ENCODE results near the gene C3. TPM values are rescaled to one million over a fixed set of nuclear protein-coding genes. Genes with fewer than 3 reads are reported as not detected.
"Not testable (repeated sequence)": the region's sequence is repeated elsewhere in the genome, so short reads cannot be mapped to it uniquely, and the experiment has no call there.

The C3 gene
- polyA plus RNA-seq, 4 donors, result 21.4 to 24.9 (median 21.9) TPM

- DNase-seq (ENCODE audit: low read depth in 4 of 4, low spot score in 3 of 4), result no peak
These were observed 26.2 kb downstream of the C3 start for GRCh38 chr19:6694147-6694815.

DNA sequence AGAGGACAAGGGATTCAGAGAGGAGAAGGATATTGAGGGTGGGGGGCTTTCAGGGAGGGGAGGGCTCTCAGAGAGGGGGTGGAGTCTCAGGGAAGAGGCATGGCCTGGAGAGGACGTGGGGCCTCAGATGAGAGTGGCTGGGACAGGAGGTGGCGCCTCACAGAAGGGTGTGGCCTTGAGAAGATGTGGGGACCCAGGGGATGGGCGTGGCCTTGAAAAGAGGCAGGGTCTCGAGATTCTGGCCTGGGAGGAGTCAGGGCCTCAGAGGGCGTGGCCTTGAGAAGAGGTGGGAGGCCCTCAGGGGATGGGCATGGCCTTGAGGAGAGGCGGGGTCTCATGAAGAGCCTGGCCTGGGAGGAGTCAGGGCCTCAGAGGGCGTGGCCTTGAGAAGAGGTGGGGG, 26.8 kb downstream of the C3 start:
- no peak for DNase-seq (ENCODE audit: low read depth in 4 of 4, low spot score in 3 of 4)

GRCh38 chr19:6693056-6693471, 27.4 kb downstream of the C3 start:
- DNase-seq (ENCODE audit: low read depth in 4 of 4, low spot score in 3 of 4), result no peak

GRCh38 chr19:6692027-6692426, 28.4 kb downstream of the C3 start:
- no peak for DNase-seq (ENCODE audit: low read depth in 4 of 4, low spot score in 3 of 4)

DNA sequence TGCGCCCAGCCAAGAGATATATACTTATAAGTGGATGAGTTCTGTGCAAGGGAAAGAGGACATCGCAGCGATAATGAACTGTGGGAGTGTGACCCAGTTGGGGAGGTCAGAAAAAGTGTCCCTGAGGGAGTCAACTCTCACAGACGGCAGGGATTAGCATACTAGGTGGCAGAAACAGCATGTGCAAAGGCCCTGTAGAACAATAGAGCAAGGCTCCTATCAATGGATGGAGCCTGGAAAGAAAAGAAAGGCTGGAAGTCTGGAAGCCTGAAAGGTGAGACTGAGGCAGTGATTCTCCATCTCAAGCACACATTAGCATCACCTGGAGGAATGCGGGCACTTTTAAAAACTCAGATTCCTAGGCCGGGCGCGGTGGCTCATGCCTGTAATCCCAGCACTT, 29.1 kb downstream of the C3 start:
- no peak for DNase-seq (ENCODE audit: low read depth in 4 of 4, low spot score in 3 of 4)

GRCh38 chr19:6690160-6690885, 30.1 kb downstream of the C3 start:
- no peak for DNase-seq (ENCODE audit: low read depth in 4 of 4, low spot score in 3 of 4)

DNA sequence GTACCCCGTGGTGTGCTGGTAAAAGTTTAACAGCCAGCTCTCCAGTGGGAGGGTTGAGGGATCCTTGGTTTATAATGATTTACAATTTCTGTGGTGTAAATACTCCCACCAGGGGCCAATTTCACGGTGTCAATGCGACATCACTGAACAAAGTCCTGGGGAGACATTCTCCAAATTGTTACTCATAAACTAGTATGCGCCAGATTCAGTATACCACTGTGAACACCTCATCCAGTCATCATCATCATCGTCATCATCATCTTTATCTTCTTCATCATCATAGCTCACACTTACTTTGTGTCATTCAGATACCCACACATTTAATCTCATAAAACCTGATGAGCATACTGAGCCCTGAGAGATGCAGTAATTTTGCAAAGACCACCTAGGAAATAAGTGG, 33.3 kb downstream of the C3 start:
- no peak for DNase-seq (ENCODE audit: low read depth in 4 of 4, low spot score in 3 of 4)

- DNase-seq (ENCODE audit: low read depth in 4 of 4, low spot score in 3 of 4), result no peak
These were observed 33.8 kb downstream of the C3 start for GRCh38 chr19:6686628-6686975.

- DNase-seq (ENCODE audit: low read depth in 4 of 4, low spot score in 3 of 4), result no peak
These were observed 34.4 kb downstream of the C3 start for GRCh38 chr19:6685962-6686627.

DNA sequence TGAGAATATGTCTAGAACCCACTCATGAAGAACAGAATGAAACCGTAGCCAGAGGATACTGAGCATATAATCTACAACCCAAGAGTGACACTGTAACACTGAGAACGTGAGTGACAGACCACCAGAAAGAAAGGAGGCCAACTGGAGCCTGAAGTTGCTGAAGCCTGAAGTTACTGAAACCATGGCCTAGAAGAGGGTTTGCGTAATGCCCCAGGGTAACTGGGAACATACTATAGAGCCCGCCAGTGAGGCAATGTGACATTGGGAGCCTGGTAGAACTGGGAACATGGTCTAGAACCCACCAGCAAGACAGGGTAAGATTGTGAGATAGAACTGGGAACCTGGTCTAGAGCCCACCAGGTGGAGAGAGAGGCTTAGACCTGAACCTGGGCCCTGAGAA, 35.0 kb downstream of the C3 start:
- DNase-seq (ENCODE audit: low read depth in 4 of 4, low spot score in 3 of 4), result no peak

DNA sequence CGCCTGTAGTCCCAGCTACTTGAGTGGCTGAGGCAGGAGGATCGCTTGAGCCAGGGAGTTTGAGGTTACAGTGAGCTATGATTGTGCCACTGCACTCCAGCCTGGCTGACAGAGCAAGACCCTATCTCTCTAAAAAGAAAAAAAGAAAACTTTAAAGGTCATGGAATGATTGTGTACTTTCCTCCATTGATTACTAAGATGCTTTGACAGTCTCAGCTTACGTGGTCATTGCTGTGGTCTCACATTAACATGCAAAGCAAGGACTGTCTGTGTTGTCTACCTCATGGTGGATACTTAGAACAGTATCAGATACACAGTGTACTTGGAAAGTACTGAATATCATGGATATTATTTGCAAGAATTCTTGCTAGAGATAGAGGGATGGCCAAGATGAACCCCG, 36.5 kb downstream of the C3 start:
- DNase-seq (ENCODE audit: low read depth in 4 of 4, low spot score in 3 of 4), result no peak

- no peak for DNase-seq (ENCODE audit: low read depth in 4 of 4, low spot score in 3 of 4)
These were observed 37.8 kb downstream of the C3 start for GRCh38 chr19:6682607-6683128.

DNA sequence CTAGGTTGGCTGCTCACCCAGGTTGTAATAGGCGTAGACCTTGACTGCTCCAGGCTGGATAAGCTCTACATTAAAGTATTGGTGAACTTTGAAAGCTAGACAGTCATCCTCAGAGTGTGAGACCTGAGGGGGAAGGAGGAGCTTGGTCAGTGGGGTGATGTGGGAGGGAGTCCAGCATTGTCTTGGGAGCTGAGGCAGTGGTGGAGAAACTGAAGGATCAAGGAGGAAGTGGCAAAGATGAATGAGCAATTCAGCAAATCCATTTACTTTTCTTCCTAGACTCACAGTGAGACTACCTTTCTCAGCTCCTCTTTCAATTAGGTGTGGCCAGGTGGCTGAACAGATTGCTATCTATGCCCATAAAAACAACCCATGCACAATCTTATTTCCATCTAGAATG, 40.3 kb downstream of the C3 start:
- no peak for DNase-seq (ENCODE audit: low read depth in 4 of 4, low spot score in 3 of 4)

DNA sequence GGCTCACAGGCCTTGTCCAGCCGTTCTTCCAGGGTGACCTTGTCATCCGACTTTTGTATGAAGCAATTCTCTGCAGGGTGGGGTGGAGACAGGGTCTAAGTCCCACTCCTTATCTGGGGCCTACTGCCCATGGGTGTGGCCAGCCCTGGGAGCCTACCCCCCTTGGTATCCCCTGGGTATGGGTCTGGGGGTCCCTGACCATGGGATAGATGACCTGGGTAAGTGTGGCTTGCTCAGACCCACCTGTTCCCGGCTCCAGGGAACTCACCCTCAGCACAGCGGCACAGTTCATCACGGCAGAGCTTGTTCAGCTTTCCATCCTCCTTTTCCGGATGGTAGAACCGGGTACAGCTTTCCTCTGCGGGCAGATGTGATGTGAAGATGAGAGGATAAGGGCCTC, 41.3 kb downstream of the C3 start:
- DNase-seq (ENCODE audit: low read depth in 4 of 4, low spot score in 3 of 4), result no peak

- DNase-seq (ENCODE audit: low read depth in 4 of 4, low spot score in 3 of 4), result no peak
These were observed 41.8 kb downstream of the C3 start for GRCh38 chr19:6678690-6679109.

- no peak for DNase-seq (ENCODE audit: low read depth in 4 of 4, low spot score in 3 of 4)
These were observed 42.4 kb downstream of the C3 start for GRCh38 chr19:6677883-6678689.

GRCh38 chr19:6677495-6677882, 43.0 kb downstream of the C3 start:
- no peak for DNase-seq (ENCODE audit: low read depth in 4 of 4, low spot score in 3 of 4)

DNA sequence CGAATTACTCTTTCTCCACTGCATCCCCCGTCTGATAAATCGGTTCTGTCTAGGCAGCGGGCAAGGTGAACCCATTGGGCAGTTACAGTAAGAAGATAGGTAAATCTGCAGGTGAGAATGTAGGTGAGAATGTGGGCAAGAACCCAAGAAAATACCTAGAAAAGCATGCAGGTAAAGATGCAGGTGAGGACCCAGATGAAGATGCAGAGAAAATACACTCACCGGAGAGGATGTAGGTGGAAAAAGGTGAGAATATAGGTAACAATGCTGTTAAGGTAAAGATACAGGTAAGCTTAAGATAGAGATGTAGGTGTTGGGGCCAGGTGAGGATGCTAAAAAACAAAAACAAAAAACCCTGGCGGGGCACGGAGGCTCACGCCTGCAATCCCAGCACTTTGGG, 44.2 kb downstream of the C3 start:
- DNase-seq (ENCODE audit: low read depth in 4 of 4, low spot score in 3 of 4), result no peak

DNA sequence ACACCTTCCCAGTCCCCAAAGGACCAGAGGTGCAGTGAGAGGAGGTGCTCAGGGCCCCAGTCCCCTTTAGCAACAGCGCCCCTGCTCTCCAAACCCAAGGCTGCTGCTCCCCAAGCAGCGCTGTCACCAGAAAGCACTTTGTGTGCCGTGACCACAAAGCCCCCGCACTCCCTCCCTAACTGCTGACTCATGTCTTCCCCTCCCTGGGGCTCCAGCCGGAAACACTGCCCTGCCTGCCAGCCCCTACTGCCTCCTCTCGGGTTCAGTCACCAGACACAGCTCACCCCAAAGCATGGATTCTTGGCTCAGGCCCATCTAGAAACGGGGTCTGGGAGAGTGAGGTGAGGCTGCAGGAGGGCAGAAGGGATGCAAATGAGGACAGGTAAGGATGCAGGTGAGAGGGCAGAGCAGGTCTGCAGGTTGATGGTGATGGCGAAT, 45.6 kb downstream of the C3 start:
- DNase-seq (ENCODE audit: low read depth in 4 of 4, low spot score in 3 of 4), result peak in 1 of 4 donors; percentile 16

GRCh38 chr19:6674408-6674807, 46.0 kb downstream of the C3 start:
- not testable (repeated sequence) for DNase-seq (ENCODE audit: low read depth in 4 of 4, low spot score in 3 of 4)

All from right renal pelvis (tissue), 4 donors.